DMS79 treated with DMSO at 0.1 percent for 48 hours (cell line): Measurements from ENCODE around the gene IQUB.
"Not testable (repeated sequence)": the region's sequence is repeated elsewhere in the genome, so short reads cannot be mapped to it uniquely, and the experiment has no call there.

Source experiments
- DNase-seq: peaks from one replicate; lab custom pipeline; 2025; lab: John Stamatoyannopoulos, UW

The IQUB gene

GRCh38 chr7:123410273-123410904, 124.0 kb downstream of the IQUB start:
- DNase-seq: no peak

- DNase-seq: not testable (repeated sequence)
Measured at GRCh38 chr7:123407951-123408350, 126.4 kb downstream of the IQUB start.
